HepG2 (cell line): ENCODE data around the gene CD151. TPM values are rescaled to one million over a fixed set of nuclear protein-coding genes. Genes with fewer than 3 reads are reported as not detected.

Experiments
- AKAP8 ChIP-seq: sonication (generic); formaldehyde crosslinking; IDR thresholded peaks from 2 replicates; pipeline ENCODE4 v1.5.1; 2020; ENCODE audit warnings: mild to moderate bottlenecking, missing genetic modification reagents
- ATF7-NPFF ChIP-seq: sonication (generic); formaldehyde crosslinking; IDR thresholded peaks from 2 replicates; pipeline ENCODE4 v1.8.1; 2023; ENCODE audit warnings: mild to moderate bottlenecking, low read depth, missing genetic modification reagents, moderate library complexity
- CBX1 ChIP-seq: IDR thresholded peaks from one replicate; pipeline ENCODE4 v1.6.1; 2016; ENCODE audit warnings: antibody characterized with exemption, low read depth
- DRAP1 ChIP-seq: IDR thresholded peaks from 2 replicates; pipeline ENCODE4 v1.6.1; 2016; ENCODE audit warnings: missing genetic modification reagents, missing compliant biosample characterization
- EED ChIP-seq: sonication (generic); formaldehyde crosslinking; IDR thresholded peaks from 2 replicates; pipeline ENCODE4 v1.5.0; 2020; ENCODE audit warnings: mild to moderate bottlenecking, missing genetic modification reagents
- ELF1 ChIP-seq: sonication (generic); formaldehyde crosslinking; IDR thresholded peaks from 2 replicates; pipeline ENCODE4 v1.4.0; 2020; ENCODE audit warnings: missing genetic modification reagents
- GZF1 ChIP-seq: sonication (generic); formaldehyde crosslinking; IDR thresholded peaks from 2 replicates; pipeline ENCODE4 v1.5.1; 2020; ENCODE audit warnings: mild to moderate bottlenecking, missing genetic modification reagents
- HDAC1 ChIP-seq: sonication (generic); formaldehyde crosslinking; IDR thresholded peaks from 2 replicates; pipeline ENCODE4 v1.5.1; 2020; ENCODE audit warnings: mild to moderate bottlenecking, missing genetic modification reagents
- HOXA5 ChIP-seq: sonication (generic); formaldehyde crosslinking; IDR thresholded peaks from 2 replicates; pipeline ENCODE4 v1.4.0; 2020; ENCODE audit warnings: missing genetic modification reagents
- KDM5A ChIP-seq: fragments of 200-600 bp; sonication (generic); IDR thresholded peaks from 2 replicates; pipeline ENCODE4 v1.7.0; 2018; ENCODE audit warnings: antibody characterized with exemption, mild to moderate bottlenecking, low read length, borderline replicate concordance
- KMT2B ChIP-seq: IDR thresholded peaks from 2 replicates; pipeline ENCODE4 v1.6.1; 2016; ENCODE audit warnings: missing genetic modification reagents, missing compliant biosample characterization
- MEIS1 ChIP-seq: sonication (generic); formaldehyde crosslinking; IDR thresholded peaks from 2 replicates; pipeline ENCODE4 v1.9.0; 2021; ENCODE audit warnings: mild to moderate bottlenecking, missing genetic modification reagents, moderate library complexity, borderline replicate concordance
- MTA1 ChIP-seq: sonication (generic); formaldehyde crosslinking; IDR thresholded peaks from 2 replicates; pipeline ENCODE4 v1.4.0; 2020; ENCODE audit warnings: missing genetic modification reagents, mild to moderate bottlenecking, borderline replicate concordance
- TBX2 ChIP-seq: sonication (generic); formaldehyde crosslinking; IDR thresholded peaks from 2 replicates; pipeline ENCODE4 v1.5.0; 2020; ENCODE audit warnings: missing genetic modification reagents, mild to moderate bottlenecking, borderline replicate concordance
- XBP1 ChIP-seq: sonication (generic); formaldehyde crosslinking; IDR thresholded peaks from 2 replicates; pipeline ENCODE4 v1.5.0; 2020; ENCODE audit warnings: missing genetic modification reagents
- ZFP82 ChIP-seq: sonication (generic); formaldehyde crosslinking; IDR thresholded peaks from 2 replicates; pipeline ENCODE4 v1.5.1; 2020; ENCODE audit warnings: mild to moderate bottlenecking, missing genetic modification reagents, borderline replicate concordance
- ZFP91 ChIP-seq: sonication (generic); formaldehyde crosslinking; IDR thresholded peaks from 2 replicates; pipeline ENCODE4 v1.9.0; 2022; ENCODE audit warnings: missing genetic modification reagents, mild to moderate bottlenecking, borderline replicate concordance
- ZKSCAN1 ChIP-seq: fragments of 150-350 bp; IDR thresholded peaks from 2 replicates; pipeline ENCODE4 v1.6.1; 2014; ENCODE audit warnings: low read length
- ZNF329 ChIP-seq: sonication (generic); formaldehyde crosslinking; IDR thresholded peaks from 2 replicates; pipeline ENCODE4 v1.9.0; 2021; ENCODE audit warnings: low read depth, mild to moderate bottlenecking, missing genetic modification reagents
- ZNF350 ChIP-seq: sonication (generic); formaldehyde crosslinking; IDR thresholded peaks from 2 replicates; pipeline ENCODE4 v1.4.0; 2020; ENCODE audit warnings: mild to moderate bottlenecking, low read depth, missing genetic modification reagents, borderline replicate concordance
- ZNF605 ChIP-seq: sonication (generic); formaldehyde crosslinking; IDR thresholded peaks from 2 replicates; pipeline ENCODE4 v1.8.0; 2022; ENCODE audit warnings: mild to moderate bottlenecking, missing genetic modification reagents
- ZNF616 ChIP-seq: sonication (generic); formaldehyde crosslinking; IDR thresholded peaks from 2 replicates; pipeline ENCODE4 v1.5.0; 2020; ENCODE audit warnings: low read depth, mild to moderate bottlenecking, missing genetic modification reagents
- ZNF652 ChIP-seq: IDR thresholded peaks from 2 replicates; pipeline ENCODE4 v1.6.1; 2016; ENCODE audit warnings: low read depth, borderline replicate concordance
- polyA plus RNA-seq, 8 experiments: library from polyadenylated mRNA; depleted of rRNA in 3 of 8; stranded (reverse) in 7 of 8; unstranded in 1 of 8; fragments of >200 nt; fragmentation: Illumina TruSeq in 4 of 8; extraction: Trizol in 4 of 8; gene quantifications; 2 replicates each; pipeline versions ENCODE4 v1.2.1 to v1.2.3, GENCODE V29; 2011 to 2016; ENCODE audit warnings: low read depth in 4 of 8, missing spikeins in 1 of 8, mixed read lengths in 1 of 8; ENCODE audit not compliant: insufficient read depth in 1 of 8
- total RNA-seq, 5 experiments: library from RNA; depleted of rRNA; stranded (reverse); fragments of >200 nt; fragmentation: Illumina TruSeq; extraction: Trizol; gene quantifications; 2 replicates each; pipeline ENCODE4 v1.2.3, GENCODE V29; 2016; ENCODE audit warnings: low read depth in 1 of 5
- TF ChIP-seq, protein P1 (sequence below): sonication (generic); formaldehyde crosslinking; IDR thresholded peaks from 2 replicates; pipeline ENCODE4 v1.4.0; 2020; ENCODE audit warnings: missing genetic modification reagents, borderline replicate concordance

Gene CD151
- total and polyA plus RNA-seq, 2 of the 13 experiments (the other 11 are each of a cell fraction or from before 2014, with no cell fraction given): 125 to 197 TPM

DNA sequence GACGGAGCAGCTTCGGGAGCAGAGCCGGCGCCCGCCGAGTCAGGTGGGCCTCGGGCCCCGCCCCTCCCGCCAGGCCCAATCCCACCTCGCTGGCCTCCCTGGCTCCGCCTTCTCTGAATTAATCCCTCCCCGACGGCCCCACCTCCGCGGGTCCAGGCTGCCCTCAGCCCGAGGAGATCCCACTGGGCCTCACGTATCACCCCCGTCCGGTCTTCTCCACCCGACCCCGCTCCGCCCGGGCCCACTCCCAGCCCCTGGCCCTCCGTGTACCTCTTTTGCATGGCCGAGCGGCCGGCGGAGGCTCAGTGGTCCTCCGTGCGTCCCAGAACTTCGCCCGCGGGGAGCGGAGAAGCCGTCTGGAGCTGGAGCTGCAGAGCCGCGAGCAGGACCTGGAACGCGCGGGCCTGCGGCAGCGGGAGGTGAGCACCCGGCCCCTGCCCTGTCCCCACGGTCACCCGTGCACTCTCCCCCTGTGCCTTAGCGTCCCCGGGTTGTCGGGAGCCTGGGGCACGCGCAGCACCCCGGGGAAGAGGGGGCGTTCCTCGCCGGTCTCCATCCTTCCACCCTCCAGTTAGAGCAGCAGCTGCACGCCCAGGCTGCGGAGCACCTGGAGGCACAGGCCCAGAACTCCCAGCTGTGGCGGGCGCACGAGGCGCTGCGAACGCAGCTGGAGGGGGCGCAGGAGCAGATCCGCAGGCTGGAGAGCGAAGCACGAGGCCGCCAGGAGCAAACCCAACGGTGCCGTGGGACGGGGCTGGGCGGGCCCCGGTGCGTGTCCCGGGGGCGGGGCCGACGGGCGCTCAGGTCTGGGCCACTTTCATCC lies 2.2 kb upstream of the CD151 start (continued):
- TF ChIP-seq, protein P1, sequence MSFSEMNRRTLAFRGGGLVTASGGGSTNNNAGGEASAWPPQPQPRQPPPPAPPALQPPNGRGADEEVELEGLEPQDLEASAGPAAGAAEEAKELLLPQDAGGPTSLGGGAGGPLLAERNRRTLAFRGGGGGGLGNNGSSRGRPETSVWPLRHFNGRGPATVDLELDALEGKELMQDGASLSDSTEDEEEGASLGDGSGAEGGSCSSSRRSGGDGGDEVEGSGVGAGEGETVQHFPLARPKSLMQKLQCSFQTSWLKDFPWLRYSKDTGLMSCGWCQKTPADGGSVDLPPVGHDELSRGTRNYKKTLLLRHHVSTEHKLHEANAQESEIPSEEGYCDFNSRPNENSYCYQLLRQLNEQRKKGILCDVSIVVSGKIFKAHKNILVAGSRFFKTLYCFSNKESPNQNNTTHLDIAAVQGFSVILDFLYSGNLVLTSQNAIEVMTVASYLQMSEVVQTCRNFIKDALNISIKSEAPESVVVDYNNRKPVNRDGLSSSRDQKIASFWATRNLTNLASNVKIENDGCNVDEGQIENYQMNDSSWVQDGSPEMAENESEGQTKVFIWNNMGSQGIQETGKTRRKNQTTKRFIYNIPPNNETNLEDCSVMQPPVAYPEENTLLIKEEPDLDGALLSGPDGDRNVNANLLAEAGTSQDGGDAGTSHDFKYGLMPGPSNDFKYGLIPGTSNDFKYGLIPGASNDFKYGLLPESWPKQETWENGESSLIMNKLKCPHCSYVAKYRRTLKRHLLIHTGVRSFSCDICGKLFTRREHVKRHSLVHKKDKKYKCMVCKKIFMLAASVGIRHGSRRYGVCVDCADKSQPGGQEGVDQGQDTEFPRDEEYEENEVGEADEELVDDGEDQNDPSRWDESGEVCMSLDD: 0 out of 2 replicates have a peak, but pooled peaks have one; percentile 47
- TF ChIP-seq MEIS1 (CRISPR knock-in tag) (0 out of 2 replicates have a peak, but pooled peaks have one; percentile 39), DRAP1 (peak; percentile 85), CBX1 (peak; percentile 66), ELF1 (no peak), ZNF652 (CRISPR knock-in tag) (no peak), ZFP91 (CRISPR knock-in tag) (peak; percentile 22; the same call in 1 of the 2 replicates), ATF7-NPFF (0 out of 2 replicates have a peak, but pooled peaks have one; percentile 34), EED (CRISPR knock-in tag) (0 out of 2 replicates have a peak, but pooled peaks have one; percentile 72), TBX2 (CRISPR knock-in tag) (no peak; the same call in 1 of the 2 replicates), HDAC1 (CRISPR knock-in tag) (peak; percentile 44; the same call in 1 of the 2 replicates), XBP1 (CRISPR knock-in tag) (no peak), GZF1 (CRISPR knock-in tag) (0 out of 2 replicates have a peak, but pooled peaks have one; percentile 39), HOXA5 (peak; percentile 23; the same call in 1 of the 2 replicates), AKAP8 (CRISPR knock-in tag) (peak; percentile 96), ZNF350 (CRISPR knock-in tag) (0 out of 2 replicates have a peak, but pooled peaks have one; percentile 22), ZNF329 (CRISPR knock-in tag) (0 out of 2 replicates have a peak, but pooled peaks have one; percentile 42), ZKSCAN1 (no peak), ZFP82 (CRISPR knock-in tag) (no peak), ZNF616 (peak; percentile 80; the same call in 1 of the 2 replicates), ZNF605 (no peak; the same call in none of the 2 replicates), KMT2B (no peak), MTA1 (no peak), KDM5A (no peak)
